DMS79 treated with DMSO at 0.1 percent for 48 hours (cell line): Measurements from ENCODE around the gene SMAD2.
"Not testable (repeated sequence)": the region's sequence is repeated elsewhere in the genome, so short reads cannot be mapped to it uniquely, and the experiment has no call there.

Experiments used
- DNase-seq: peaks from one replicate; lab custom pipeline; 2025; lab: John Stamatoyannopoulos, UW

Gene SMAD2

GRCh38 chr18:47930199-47930930, at the start of gene SMAD2:
Gene SMAD2 (minus strand): TSS chr18:47930659. CDS start chr18:47896756, 33,903 bp downstream.
- DNase-seq: peak; percentile 87

GRCh38 chr18:47979611-47980200, 49.2 kb upstream of the SMAD2 start:
- DNase-seq: no peak

- no peak for DNase-seq
Observed at GRCh38 chr18:47978603-47979002, 48.1 kb upstream of the SMAD2 start.

- DNase-seq: peak; percentile 26
Observed at GRCh38 chr18:47978141-47978540, 47.7 kb upstream of the SMAD2 start.

- DNase-seq: no peak
Observed at GRCh38 chr18:47975701-47976100, 45.2 kb upstream of the SMAD2 start.

- no peak for DNase-seq
Observed at GRCh38 chr18:47975105-47975504, 44.6 kb upstream of the SMAD2 start.

GRCh38 chr18:47970664-47971531, 40.4 kb upstream of the SMAD2 start:
- no peak for DNase-seq

- no peak for DNase-seq
Observed at GRCh38 chr18:47969816-47970215, 39.4 kb upstream of the SMAD2 start.

GRCh38 chr18:47968721-47969120, 38.3 kb upstream of the SMAD2 start:
- DNase-seq: no peak

GRCh38 chr18:47968006-47968676, 37.7 kb upstream of the SMAD2 start:
- DNase-seq: no peak

GRCh38 chr18:47964053-47964452, 33.6 kb upstream of the SMAD2 start:
- peak; percentile 22 for DNase-seq

- not testable (repeated sequence) for DNase-seq
Observed at GRCh38 chr18:47961003-47961402, 30.5 kb upstream of the SMAD2 start.

- DNase-seq: peak; percentile 59
Observed at GRCh38 chr18:47953471-47953931, 23.0 kb upstream of the SMAD2 start.

GRCh38 chr18:47950511-47950910, 20.1 kb upstream of the SMAD2 start:
- no peak for DNase-seq

GRCh38 chr18:47949202-47949601, 18.7 kb upstream of the SMAD2 start:
- no peak for DNase-seq

GRCh38 chr18:47946889-47947288, 16.4 kb upstream of the SMAD2 start:
- no peak for DNase-seq

GRCh38 chr18:47944972-47945852, 14.8 kb upstream of the SMAD2 start:
- no peak for DNase-seq

- DNase-seq: no peak
Observed at GRCh38 chr18:47936952-47937351, 6.5 kb upstream of the SMAD2 start.

GRCh38 chr18:47935321-47936055, 5.0 kb upstream of the SMAD2 start:
- no peak for DNase-seq

- DNase-seq: no peak
Observed at GRCh38 chr18:47932603-47933002, 2.1 kb upstream of the SMAD2 start.
